KMS-11 (cell line): Measurements from ENCODE around the gene CHST12.

Source experiments
- H2AFZ ChIP-seq: fragments of 200-600 bp; sonication (generic); 2 replicates; pipeline ENCODE4 v1.6.1; 2016; ENCODE audit warnings: antibody characterized with exemption, mixed run types, low read depth
- H3K27ac ChIP-seq: fragments of 200-600 bp; sonication (generic); 2 replicates; pipeline ENCODE4 v1.6.1; 2016; ENCODE audit warnings: mild to moderate bottlenecking, mixed run types
- H3K27me3 ChIP-seq: fragments of 200-600 bp; sonication (generic); 2 replicates; pipeline ENCODE4 v1.6.1; 2017; ENCODE audit warnings: mild to moderate bottlenecking, low read depth, mixed run types, moderate library complexity; ENCODE audit not compliant: insufficient read depth
- H3K36me3 ChIP-seq: fragments of 200-600 bp; sonication (generic); 2 replicates; pipeline ENCODE4 v1.6.1; 2017; ENCODE audit warnings: mild to moderate bottlenecking, mixed run types; ENCODE audit not compliant: insufficient read depth
- H3K4me1 ChIP-seq: fragments of 200-600 bp; sonication (generic); 2 replicates; pipeline ENCODE4 v1.6.1; 2016; ENCODE audit warnings: mild to moderate bottlenecking, low read depth, mixed run types; ENCODE audit not compliant: poor library complexity, severe bottlenecking
- H3K4me2 ChIP-seq: fragments of 200-600 bp; sonication (generic); 2 replicates; pipeline ENCODE4 v1.7.0; 2016; ENCODE audit warnings: mild to moderate bottlenecking, mixed run types
- H3K4me3 ChIP-seq: fragments of 200-600 bp; sonication (generic); IDR thresholded peaks from 2 replicates; pipeline ENCODE4 v1.6.1; 2017; ENCODE audit warnings: low read depth, low read length, mixed read lengths; ENCODE audit not compliant: insufficient read depth
- H3K79me2 ChIP-seq: fragments of 200-600 bp; sonication (generic); 2 replicates; pipeline ENCODE4 v1.6.1; 2016; ENCODE audit warnings: low read depth, mixed run types; ENCODE audit not compliant: insufficient read depth
- H3K9ac ChIP-seq: fragments of 200-600 bp; sonication (generic); 2 replicates; pipeline ENCODE4 v1.6.1; 2016; ENCODE audit warnings: mild to moderate bottlenecking, mixed run types
- H4K20me1 ChIP-seq: fragments of 200-600 bp; sonication (generic); 2 replicates; pipeline ENCODE4 v1.6.1; 2016; ENCODE audit warnings: mild to moderate bottlenecking, mixed run types; ENCODE audit not compliant: insufficient read depth
- CTCF ChIP-seq: fragments of 200-600 bp; sonication (generic); conservative IDR thresholded peaks from 2 replicates; pipeline ENCODE4 v1.6.1; 2017; ENCODE audit warnings: low read depth, mild to moderate bottlenecking, antibody characterized with exemption, low read length, moderate library complexity, mixed read lengths

CHST12 gene

GRCh38 chr7:2371329-2371728 lies 32.1 kb upstream of the CHST12 start:
- no peak for TF ChIP-seq CTCF
- Histone ChIP-seq H4K20me1 (no peaks in the 10 kb centered on the region; the same call in 1 of the 2 replicates), H3K4me3 (no peak overlapping the region), H3K4me2 (no peak overlapping the region), H3K9ac (no peak overlapping the region), H3K36me3 (peaks cover 42% of the 10 kb centered on the region; the same call in 1 of the 2 replicates), H3K27ac (no peak overlapping the region), H3K27me3 (no peaks in the 10 kb centered on the region), H3K4me1 (no peaks in the 10 kb centered on the region), H3K79me2 (peaks cover 65% of the 10 kb centered on the region), H2AFZ (no peak overlapping the region)

- H3K36me3 ChIP-seq, result peaks cover 37% of the 10 kb centered on the region; the same call in 1 of the 2 replicates
- H3K79me2 ChIP-seq, result peaks cover 72% of the 10 kb centered on the region
- TF ChIP-seq CTCF, result no peak
Observed at GRCh38 chr7:2372724-2373123, 30.7 kb upstream of the CHST12 start.

GRCh38 chr7:2373124-2373556 lies 30.3 kb upstream of the CHST12 start:
- H3K79me2 ChIP-seq, result peaks cover 69% of the 10 kb centered on the region
- no peak overlapping the region for H3K4me2 ChIP-seq
- H4K20me1 ChIP-seq, result no peaks in the 10 kb centered on the region; the same call in none of the 2 replicates
- no peaks in the 10 kb centered on the region for H3K27me3 ChIP-seq
- H2AFZ ChIP-seq, result no peak overlapping the region
- no peak overlapping the region for H3K4me3 ChIP-seq
- no peak overlapping the region for H3K27ac ChIP-seq
- H3K36me3 ChIP-seq, result peaks cover 33% of the 10 kb centered on the region; the same call in 1 of the 2 replicates
- no peak for TF ChIP-seq CTCF
- no peak overlapping the region for H3K9ac ChIP-seq
- H3K4me1 ChIP-seq, result no peaks in the 10 kb centered on the region

More at GRCh38 chr7:2372724-2373123, 30.7 kb upstream of the CHST12 start:
- Histone ChIP-seq H3K27ac (no peak overlapping the region), H4K20me1 (no peaks in the 10 kb centered on the region; the same call in none of the 2 replicates), H3K4me2 (no peak overlapping the region), H3K4me3 (no peak overlapping the region), H3K27me3 (no peaks in the 10 kb centered on the region), H3K9ac (no peak overlapping the region), H2AFZ (no peak overlapping the region), H3K4me1 (no peaks in the 10 kb centered on the region)

GRCh38 chr7:2373646-2374045 lies 29.8 kb upstream of the CHST12 start:
- Histone ChIP-seq H3K4me2 (no peak overlapping the region), H4K20me1 (no peaks in the 10 kb centered on the region; the same call in none of the 2 replicates), H3K9ac (no peak overlapping the region), H3K27ac (no peak overlapping the region), H3K36me3 (peaks cover 35% of the 10 kb centered on the region; the same call in 1 of the 2 replicates), H3K27me3 (no peaks in the 10 kb centered on the region), H3K4me1 (no peaks in the 10 kb centered on the region), H3K79me2 (peaks cover 64% of the 10 kb centered on the region), H3K4me3 (no peak overlapping the region), H2AFZ (no peak overlapping the region)
- no peak for TF ChIP-seq CTCF
